WTC11 (cell line): ENCODE data around the gene STK32B. TPM values are rescaled to one million over a fixed set of nuclear protein-coding genes. Genes with fewer than 3 reads are reported as not detected.

Experiments used
- ATAC-seq: fragments of 200-7000 bp; cut with Tn5 transposase; 2 replicates; pipeline ENCODE4 v1.10.0; 2021; ENCODE audit warnings: mild to moderate bottlenecking, moderate library complexity
- CTCF ChIA-PET: fragments of 300-600 bp; sonication (Branson Sonifier 250); formaldehyde crosslinking; loops from one replicate; lab custom pipeline; 2021; ENCODE audit warnings: antibody characterized with exemption; lab: Charles Lee
- POLR2A ChIA-PET: fragments of 350-600 bp; sonication (Branson Sonifier 250); formaldehyde crosslinking; loops from one replicate; lab custom pipeline; 2021; ENCODE audit warnings: antibody characterized with exemption; lab: Charles Lee
- DNase-seq: peaks from one replicate; pipeline ENCODE4 v3.0.0; 2021; ENCODE audit warnings: low spot score
- H3K27ac Mint-ChIP-seq: 2 replicates; pipeline ENCODE4 v1.8.0; 2021; ENCODE audit warnings: mixed read lengths
- H3K27me3 Mint-ChIP-seq: 2 replicates; pipeline ENCODE4 v1.8.0; 2021; ENCODE audit warnings: low read depth, mild to moderate bottlenecking, moderate library complexity, mixed read lengths
- H3K36me3 Mint-ChIP-seq: 2 replicates; pipeline ENCODE4 v1.8.0; 2021; ENCODE audit warnings: mixed read lengths
- H3K4me1 Mint-ChIP-seq: 2 replicates; pipeline ENCODE4 v1.8.0; 2022; ENCODE audit warnings: mixed read lengths
- H3K4me3 Mint-ChIP-seq: 2 replicates; pipeline ENCODE4 v1.8.0; 2021; ENCODE audit warnings: mild to moderate bottlenecking, moderate library complexity, mixed read lengths
- H3K9me3 Mint-ChIP-seq: 2 replicates; pipeline ENCODE4 v1.8.0; 2021; ENCODE audit warnings: mixed read lengths
- E2F1 ChIP-seq: sonication (generic); formaldehyde crosslinking; IDR thresholded peaks from 2 replicates; pipeline ENCODE4 v1.8.0; 2022; ENCODE audit warnings: mild to moderate bottlenecking, missing genetic modification reagents
- E2F4 ChIP-seq: sonication (generic); formaldehyde crosslinking; IDR thresholded peaks from 2 replicates; pipeline ENCODE4 v1.8.1; 2022; ENCODE audit warnings: low read depth, mild to moderate bottlenecking, moderate library complexity, missing genetic modification reagents, borderline replicate concordance
- E2F5 ChIP-seq: sonication (generic); formaldehyde crosslinking; IDR thresholded peaks from 2 replicates; pipeline ENCODE4 v1.8.1; 2022; ENCODE audit warnings: mild to moderate bottlenecking, moderate library complexity, missing genetic modification reagents
- FOXP1 ChIP-seq: sonication (generic); formaldehyde crosslinking; IDR thresholded peaks from 2 replicates; pipeline ENCODE4 v1.8.0; 2022; ENCODE audit warnings: missing genetic modification reagents, mild to moderate bottlenecking, moderate library complexity, borderline replicate concordance
- GTF2I ChIP-seq: fragments of 250-450 bp; sonication (Bioruptor Pico); conservative IDR thresholded peaks from 2 replicates; pipeline ENCODE4 v1.4.0; 2021; ENCODE audit warnings: mild to moderate bottlenecking
- IRF1 ChIP-seq: sonication (generic); formaldehyde crosslinking; IDR thresholded peaks from 2 replicates; pipeline ENCODE4 v1.8.0; 2023; ENCODE audit warnings: missing genetic modification reagents
- IRF2 ChIP-seq: sonication (generic); formaldehyde crosslinking; IDR thresholded peaks from 2 replicates; pipeline ENCODE4 v1.8.0; 2022; ENCODE audit warnings: low read depth, missing genetic modification reagents, borderline replicate concordance
- NFYB ChIP-seq: sonication (generic); formaldehyde crosslinking; conservative IDR thresholded peaks from 2 replicates; pipeline ENCODE4 v1.8.0; 2022; ENCODE audit warnings: low read depth, missing genetic modification reagents
- NR1H2 ChIP-seq: sonication (generic); formaldehyde crosslinking; IDR thresholded peaks from 2 replicates; pipeline ENCODE4 v1.9.0; 2021; ENCODE audit warnings: mild to moderate bottlenecking, moderate library complexity, missing genetic modification reagents
- RORB ChIP-seq: fragments of 250-450 bp; sonication (Bioruptor Pico); IDR thresholded peaks from 2 replicates; pipeline ENCODE4 v1.9.0; 2021; ENCODE audit warnings: mild to moderate bottlenecking
- SOX15 ChIP-seq: fragments of 250-450 bp; sonication (Bioruptor Pico); IDR thresholded peaks from 2 replicates; pipeline ENCODE4 v1.9.0; 2021; ENCODE audit warnings: mild to moderate bottlenecking
- SP1 ChIP-seq: sonication (generic); formaldehyde crosslinking; conservative IDR thresholded peaks from 2 replicates; pipeline ENCODE4 v1.8.1; 2022; ENCODE audit warnings: missing genetic modification reagents
- USF1 ChIP-seq: sonication (generic); formaldehyde crosslinking; IDR thresholded peaks from 2 replicates; pipeline ENCODE4 v1.8.0; 2022; ENCODE audit warnings: mild to moderate bottlenecking, missing genetic modification reagents
- USF2 ChIP-seq: sonication (generic); formaldehyde crosslinking; IDR thresholded peaks from 2 replicates; pipeline ENCODE4 v1.8.1; 2023; ENCODE audit warnings: mild to moderate bottlenecking, missing genetic modification reagents, moderate library complexity
- ZMAT4 ChIP-seq: fragments of 250-450 bp; sonication (Bioruptor Pico); IDR thresholded peaks from 2 replicates; pipeline ENCODE4 v1.9.0; 2021; ENCODE audit warnings: mild to moderate bottlenecking
- ZNF317 ChIP-seq: sonication (generic); formaldehyde crosslinking; IDR thresholded peaks from 2 replicates; pipeline ENCODE4 v1.8.1; 2023; ENCODE audit warnings: low read depth, mild to moderate bottlenecking, moderate library complexity, missing genetic modification reagents, borderline replicate concordance
- ZNF396 ChIP-seq: fragments of 250-450 bp; sonication (Bioruptor Pico); IDR thresholded peaks from 2 replicates; pipeline ENCODE4 v1.8.0; 2021; ENCODE audit warnings: mild to moderate bottlenecking, moderate library complexity, borderline replicate concordance
- ZNF425 ChIP-seq: fragments of 250-450 bp; sonication (Bioruptor Pico); conservative IDR thresholded peaks from 2 replicates; pipeline ENCODE4 v1.9.0; 2021; ENCODE audit warnings: mild to moderate bottlenecking
- ZNF671 ChIP-seq: fragments of 250-450 bp; sonication (Bioruptor Pico); IDR thresholded peaks from 2 replicates; pipeline ENCODE4 v1.8.0; 2021; ENCODE audit warnings: mild to moderate bottlenecking
- total RNA-seq: library from RNA; stranded (reverse); gene quantifications from 3 replicates; pipeline ENCODE4 v1.2.3, GENCODE V29; 2021

Gene STK32B
- total RNA-seq, 1 experiment from 2014 or later = 1.9 TPM

- no peak overlapping the region for H3K4me3 Mint-ChIP-seq
Measured at GRCh38 chr4:5383191-5383980, 332.1 kb downstream of the STK32B start.

GRCh38 chr4:5385741-5386311 is 334.5 kb downstream of the STK32B start:
- TF ChIP-seq E2F5 (CRISPR knock-in tag) = no peak
- TF ChIP-seq IRF1 (CRISPR knock-in tag) = no peak
- TF ChIP-seq SP1 (CRISPR knock-in tag) = no peak
- TF ChIP-seq RORB (CRISPR knock-in tag) = no peak
- no peak overlapping the region for H3K4me3 Mint-ChIP-seq
- POLR2A ChIA-PET = no interaction called here
- DNase-seq = no peak
- CTCF ChIA-PET = interaction anchor here (0.6 to 0.8 kb wide), 4 partner anchors 14 to 960 kb away, joined by 3 to 6 read pairs (median 4); partner anchors contain the start of gene STK32B
- no peaks in the 10 kb centered on the region for H3K4me1 Mint-ChIP-seq
- no peak overlapping the region for H3K27ac Mint-ChIP-seq
- H3K27me3 Mint-ChIP-seq = peaks cover 5% of the 10 kb centered on the region; the same call in 1 of the 2 replicates
- H3K36me3 Mint-ChIP-seq = no peaks in the 10 kb centered on the region
- H3K9me3 Mint-ChIP-seq = no peaks in the 10 kb centered on the region; the same call in 1 of the 2 replicates
- ATAC-seq = no peak

More at GRCh38 chr4:5383191-5383980, 332.1 kb downstream of the STK32B start:
- TF ChIP-seq GTF2I (CRISPR knock-in tag) (no peak), ZNF671 (CRISPR knock-in tag) (no peak), ZMAT4 (CRISPR knock-in tag) (no peak), ZNF317 (no peak), FOXP1 (no peak), USF1 (no peak)
- TF ChIP-seq, all 79 proteins: peak for 0
- ChIA-PET POLR2A (no interaction called here), CTCF (no interaction called here)
- no peak overlapping the region for H3K27ac Mint-ChIP-seq
- H3K36me3 Mint-ChIP-seq = no peaks in the 10 kb centered on the region
- ATAC-seq (no peak), DNase-seq (no peak)
- H3K27me3 Mint-ChIP-seq = peaks cover 5% of the 10 kb centered on the region; the same call in 1 of the 2 replicates
- 0 out of 2 replicates have a peak, but pooled peaks cover 2% of the 10 kb centered on the region for H3K9me3 Mint-ChIP-seq
- no peaks in the 10 kb centered on the region for H3K4me1 Mint-ChIP-seq

- Mint-ChIP-seq H3K27me3 (peaks cover 5% of the 10 kb centered on the region; the same call in 1 of the 2 replicates), H3K4me3 (no peak overlapping the region), H3K4me1 (no peaks in the 10 kb centered on the region), H3K36me3 (no peaks in the 10 kb centered on the region), H3K9me3 (peaks cover 4% of the 10 kb centered on the region), H3K27ac (no peak overlapping the region)
- DNase-seq (no peak), ATAC-seq (no peak)
- ChIA-PET POLR2A (no interaction called here), CTCF (interaction anchor here (1.0 to 1.4 kb wide), 2 partner anchors 13 to 336 kb away, joined by 8 to 12 read pairs; partner anchors contain the start of gene STK32B)
- TF ChIP-seq NFYB (CRISPR knock-in tag) = no peak
- no peak for TF ChIP-seq IRF2
- TF ChIP-seq ZNF396 (CRISPR knock-in tag) = no peak
- TF ChIP-seq NR1H2 (CRISPR knock-in tag) = no peak
- TF ChIP-seq E2F1 (CRISPR knock-in tag) = no peak
- TF ChIP-seq ZNF425 = no peak
- TF ChIP-seq USF2 (CRISPR knock-in tag) = no peak
- no peak for TF ChIP-seq IRF1 (CRISPR knock-in tag)
- no peak for TF ChIP-seq E2F4
- no peak for TF ChIP-seq SOX15 (CRISPR knock-in tag)
Measured at GRCh38 chr4:5386921-5387320, 335.6 kb downstream of the STK32B start.
